HG02885 (cell line): ENCODE data around the gene SMOC2.

Experiments
- ATAC-seq: cut with Tn5 transposase; IDR thresholded peaks from one replicate; pipeline ENCODE4 v1.9.1; 2021; ENCODE audit warnings: mild to moderate bottlenecking; ENCODE audit not compliant: unreplicated experiment, poor library complexity

Gene SMOC2, protein sequence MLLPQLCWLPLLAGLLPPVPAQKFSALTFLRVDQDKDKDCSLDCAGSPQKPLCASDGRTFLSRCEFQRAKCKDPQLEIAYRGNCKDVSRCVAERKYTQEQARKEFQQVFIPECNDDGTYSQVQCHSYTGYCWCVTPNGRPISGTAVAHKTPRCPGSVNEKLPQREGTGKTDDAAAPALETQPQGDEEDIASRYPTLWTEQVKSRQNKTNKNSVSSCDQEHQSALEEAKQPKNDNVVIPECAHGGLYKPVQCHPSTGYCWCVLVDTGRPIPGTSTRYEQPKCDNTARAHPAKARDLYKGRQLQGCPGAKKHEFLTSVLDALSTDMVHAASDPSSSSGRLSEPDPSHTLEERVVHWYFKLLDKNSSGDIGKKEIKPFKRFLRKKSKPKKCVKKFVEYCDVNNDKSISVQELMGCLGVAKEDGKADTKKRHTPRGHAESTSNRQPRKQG

DNA sequence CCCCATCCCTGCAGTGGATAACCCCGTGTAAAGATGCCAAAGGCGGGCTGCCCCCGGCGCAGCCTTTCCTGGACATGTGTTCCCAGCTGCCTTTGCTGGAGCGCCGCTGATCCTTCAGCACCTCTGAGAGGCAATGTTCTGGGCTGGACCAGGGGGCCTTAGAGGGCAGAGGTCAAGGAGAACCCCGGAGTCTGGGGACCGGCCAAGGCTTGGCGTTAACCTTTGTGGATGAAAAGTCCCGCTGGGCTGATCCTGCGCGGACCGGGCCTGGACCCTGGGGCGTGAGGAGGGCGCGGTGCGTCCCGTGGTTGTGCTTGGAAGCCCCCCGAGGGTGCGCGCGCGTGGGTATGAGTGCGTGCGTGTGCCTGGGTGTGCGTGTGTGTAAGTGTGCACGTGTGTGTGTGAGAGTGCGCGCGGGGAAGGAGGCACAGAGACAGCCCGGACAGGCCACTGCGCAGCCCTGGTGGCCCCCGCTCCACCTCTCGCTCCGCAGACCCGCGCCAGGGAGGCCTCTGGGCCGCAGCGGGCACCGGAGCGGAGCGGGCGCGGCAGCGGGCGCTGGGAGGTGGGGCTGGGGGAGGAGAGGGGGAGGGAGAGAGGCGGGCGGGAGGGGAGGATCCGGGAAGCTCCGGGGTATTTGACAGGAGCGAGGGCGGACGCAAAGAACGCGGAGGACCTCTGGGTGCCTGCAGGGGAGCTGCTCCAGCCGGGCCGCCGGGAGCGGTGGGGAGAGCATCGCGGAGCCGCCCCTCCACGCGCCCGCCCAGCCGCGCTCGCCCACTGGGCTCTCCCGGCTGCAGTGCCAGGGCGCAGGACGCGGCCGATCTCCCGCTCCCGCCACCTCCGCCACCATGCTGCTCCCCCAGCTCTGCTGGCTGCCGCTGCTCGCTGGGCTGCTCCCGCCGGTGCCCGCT, at the start of gene SMOC2:
Gene SMOC2 (plus strand): TSS at position 665 of the 914 bp plus-strand sequence. CDS start 187 bp downstream, at position 852.
- no peak for ATAC-seq

DNA sequence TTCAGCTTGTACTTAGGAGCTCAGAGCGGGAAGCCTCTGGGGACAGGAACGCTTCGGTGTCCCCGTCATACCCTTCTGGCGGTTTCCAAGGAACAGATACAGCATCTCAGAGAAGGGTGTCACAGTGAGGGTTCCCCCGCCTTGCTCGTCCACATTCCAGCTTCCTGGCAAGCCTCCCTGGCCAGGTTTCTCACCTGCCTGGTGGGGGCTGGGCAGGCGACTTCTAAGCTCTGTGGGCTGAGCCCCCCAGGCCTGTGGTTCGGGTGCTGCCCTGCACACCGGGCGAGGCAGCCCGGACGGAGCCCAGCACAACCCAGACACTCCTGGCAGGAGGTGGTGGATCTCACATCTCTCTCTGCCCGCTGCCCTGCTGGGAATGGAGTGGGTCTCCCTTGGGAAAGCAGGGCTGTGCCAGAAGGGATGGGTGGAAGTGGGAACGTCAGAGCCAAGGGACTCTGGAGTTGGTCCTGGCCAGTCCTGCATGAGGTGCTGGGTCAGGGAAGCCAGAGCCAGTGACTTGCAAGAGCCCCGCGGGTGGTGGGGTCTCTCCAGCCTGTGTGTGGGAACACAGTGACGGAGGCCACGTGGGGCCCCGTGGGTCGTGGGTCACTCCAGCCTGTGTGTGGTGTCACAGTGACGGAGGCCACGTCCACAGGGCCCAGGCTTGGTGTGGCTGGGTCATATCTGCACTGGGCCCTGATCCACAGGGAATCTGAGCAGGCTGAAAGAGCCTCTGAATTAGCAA, 47.7 kb upstream of the SMOC2 start:
- no peak for ATAC-seq

DNA sequence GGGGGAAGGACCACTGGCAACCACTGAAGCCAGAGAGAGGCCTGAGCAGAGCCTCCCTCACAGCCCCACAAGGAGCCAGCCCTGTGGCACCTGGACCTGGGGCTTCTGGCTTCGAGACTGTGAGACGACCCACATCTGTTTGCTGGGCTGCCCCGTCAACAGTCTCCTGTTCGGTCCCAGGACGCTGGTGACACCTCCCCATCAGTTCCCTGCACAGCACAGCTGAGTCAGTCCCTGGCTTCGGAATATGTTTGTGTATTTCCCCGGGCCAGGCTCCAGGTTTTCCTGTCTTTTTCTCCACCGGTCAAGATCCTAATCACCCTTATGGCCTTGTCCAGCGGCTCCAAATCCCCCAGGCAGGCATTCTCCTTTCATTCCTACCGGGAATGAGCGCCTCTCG, 46.4 kb upstream of the SMOC2 start:
- ATAC-seq = no peak

DNA sequence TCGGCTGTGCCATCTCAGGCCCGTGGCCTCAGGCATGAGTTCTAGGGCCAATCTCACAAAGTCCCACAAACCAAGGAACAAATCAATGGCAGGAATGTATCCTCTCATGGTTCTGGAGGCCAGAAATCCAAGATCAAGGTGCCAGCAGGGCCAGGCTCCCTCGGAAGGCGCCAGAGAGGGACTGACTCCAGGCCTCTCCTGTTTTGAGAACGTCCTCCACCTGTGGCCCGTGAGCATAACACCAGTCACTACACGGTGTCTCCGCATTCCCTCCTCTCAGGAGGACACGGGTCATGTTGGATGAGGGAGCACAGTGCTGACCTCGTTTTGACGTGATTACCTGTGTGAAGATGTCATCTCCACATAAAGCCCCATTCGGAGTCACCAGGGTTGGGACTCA, 45.0 kb upstream of the SMOC2 start:
- no peak for ATAC-seq

DNA sequence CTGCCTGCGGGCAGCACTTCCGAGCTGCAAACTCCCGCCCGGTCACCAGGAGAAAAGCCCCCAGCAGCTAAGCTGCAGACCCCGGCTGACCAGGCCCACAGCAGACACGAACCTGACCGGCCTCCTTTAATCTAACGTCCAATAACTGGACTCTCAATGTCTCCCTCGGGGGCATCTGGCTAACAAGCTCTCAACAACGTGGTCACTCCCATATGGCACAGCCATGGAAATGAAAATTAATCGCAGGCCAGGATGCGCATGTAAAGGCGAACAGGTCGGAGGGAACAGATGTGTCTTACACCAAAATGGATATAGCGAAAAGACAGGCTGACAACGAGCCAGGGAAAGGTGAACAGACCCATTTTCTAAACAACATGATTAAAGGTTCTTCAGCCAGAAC, 44.4 kb upstream of the SMOC2 start:
- no peak for ATAC-seq

DNA sequence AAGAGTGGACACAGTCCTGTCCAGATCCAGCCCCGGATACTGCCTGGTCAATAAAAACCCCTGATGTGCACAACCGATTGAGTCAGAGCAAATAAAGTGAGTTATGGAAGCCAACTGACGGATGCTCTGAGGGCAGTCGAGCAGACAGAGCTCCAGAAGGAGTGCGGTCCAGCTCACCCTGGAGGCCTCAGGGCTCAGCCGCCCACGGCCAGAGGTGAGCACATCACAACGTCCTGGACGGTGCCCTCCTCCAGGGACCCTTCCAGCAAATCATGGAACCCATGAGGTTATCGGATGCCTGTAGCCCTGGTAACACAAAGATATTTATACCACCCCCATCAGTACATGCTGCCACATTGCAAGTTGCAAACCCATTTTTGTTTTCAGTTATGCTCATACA, 44.0 kb upstream of the SMOC2 start:
- no peak for ATAC-seq

DNA sequence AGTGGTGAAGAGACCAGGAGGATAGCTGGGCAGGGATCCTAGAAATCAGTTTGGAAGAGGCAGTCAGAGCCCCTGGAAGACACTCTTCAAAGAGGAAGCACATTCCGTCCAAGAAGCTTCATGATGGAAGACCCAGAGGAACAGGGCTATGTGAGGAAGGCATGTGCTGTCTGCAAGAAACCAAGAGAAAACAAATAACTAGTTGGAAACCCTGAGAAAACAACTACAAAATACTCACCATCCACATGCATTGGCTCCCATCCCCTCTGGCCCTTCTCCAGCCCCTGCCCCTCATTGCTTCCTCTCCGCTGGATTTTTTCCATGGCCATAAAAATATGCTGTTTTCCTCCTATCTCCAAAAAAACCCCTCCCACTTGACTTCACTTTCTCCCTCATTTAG, 40.9 kb upstream of the SMOC2 start:
- ATAC-seq = no peak

DNA sequence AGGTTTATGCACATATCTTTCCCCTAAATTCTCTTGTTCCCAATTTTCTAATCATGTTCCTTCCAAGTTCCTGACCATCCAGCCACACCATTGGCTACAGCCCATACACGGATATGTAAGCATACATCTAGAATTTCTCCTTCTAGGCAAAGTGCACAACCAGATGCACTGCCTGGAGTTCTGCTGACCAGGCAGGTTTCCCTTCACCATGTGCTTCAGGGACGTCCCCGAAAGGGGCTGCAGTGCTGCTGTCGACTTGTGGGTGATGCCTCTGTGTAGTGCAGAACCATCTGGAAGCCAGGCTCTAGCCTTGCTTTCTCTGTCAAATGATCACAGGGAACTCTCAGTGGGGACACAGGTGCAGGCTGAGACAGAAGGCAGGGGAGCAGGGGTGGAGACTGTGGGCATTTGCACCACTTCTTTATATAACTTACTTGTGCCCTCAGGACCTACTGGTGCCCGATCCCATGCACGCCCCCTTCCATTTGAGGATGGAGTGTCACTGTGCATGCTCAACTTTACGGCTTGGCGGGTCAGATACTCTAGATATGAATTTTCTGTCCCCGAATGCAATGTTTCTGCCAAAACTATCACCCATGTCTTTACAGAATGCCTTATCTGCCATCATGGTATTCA, 37.5 kb upstream of the SMOC2 start:
- ATAC-seq = no peak

DNA sequence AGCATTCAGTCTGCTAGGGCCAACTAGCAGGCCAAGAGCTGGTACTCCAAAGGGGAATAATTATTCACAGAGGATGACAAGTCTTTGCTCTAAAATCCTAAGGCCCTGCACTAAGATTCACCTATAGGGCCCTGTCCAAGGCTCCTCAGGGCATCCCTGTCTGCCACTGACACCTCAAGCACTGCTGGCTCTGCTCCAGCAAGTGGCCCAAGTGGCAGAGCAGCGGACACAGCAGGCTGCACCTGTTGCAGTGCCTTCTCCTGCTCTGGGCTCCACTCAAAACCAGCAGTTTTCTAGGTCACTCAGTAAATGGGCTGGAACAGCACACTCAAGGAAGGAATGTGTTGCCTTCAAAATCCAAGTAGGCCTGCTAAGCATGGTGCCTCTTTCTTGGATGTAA, 36.4 kb upstream of the SMOC2 start:
- no peak for ATAC-seq

DNA sequence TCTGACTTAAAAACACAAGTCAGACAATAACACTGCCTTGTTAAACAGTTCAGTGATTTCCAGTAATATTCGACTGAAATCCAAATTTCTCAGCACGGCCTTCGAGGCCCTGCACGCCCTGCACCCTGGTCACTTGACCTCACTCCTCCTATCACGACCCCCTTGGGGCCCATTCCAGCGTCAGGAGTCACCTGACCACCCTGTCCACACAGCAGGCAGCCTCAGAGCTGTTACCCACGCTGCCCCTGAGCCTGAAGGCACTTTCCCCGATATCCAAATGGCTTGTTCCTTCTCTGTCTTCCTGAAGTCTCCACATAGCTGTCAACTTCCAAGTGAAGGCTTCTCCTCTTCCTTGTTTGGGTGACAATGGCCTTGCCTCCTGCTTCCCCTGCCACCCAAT, 33.1 kb upstream of the SMOC2 start:
- ATAC-seq = no peak

DNA sequence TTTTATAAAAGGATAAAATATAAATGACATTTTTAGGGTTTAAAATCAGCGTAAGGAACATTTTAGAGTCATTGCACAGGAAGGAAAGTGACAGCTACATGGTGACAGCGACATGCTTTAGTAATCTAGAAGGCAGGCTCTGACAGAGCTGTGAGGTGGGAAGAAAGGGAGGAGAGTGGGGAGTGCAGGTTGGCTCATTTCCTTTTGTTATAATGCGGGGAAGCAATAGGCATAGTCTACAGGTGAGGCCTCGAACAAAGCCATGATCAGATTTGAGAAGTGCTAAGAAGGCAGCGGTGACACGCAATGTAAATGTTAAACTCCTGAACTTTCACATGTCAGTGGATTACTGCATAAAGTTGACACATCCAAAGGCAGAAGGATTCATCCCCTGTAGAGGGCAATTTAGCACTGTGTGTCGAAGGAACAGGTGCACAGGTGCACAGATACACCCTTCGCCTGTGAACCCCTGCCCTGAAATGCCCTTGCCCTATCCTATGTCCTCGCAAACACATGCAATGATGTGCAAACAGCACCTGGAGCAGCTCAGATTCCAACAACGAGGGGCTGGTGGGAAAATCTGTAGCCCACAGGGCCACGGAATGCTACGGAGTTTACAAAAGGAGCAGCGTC, 32.4 kb upstream of the SMOC2 start:
- no peak for ATAC-seq

DNA sequence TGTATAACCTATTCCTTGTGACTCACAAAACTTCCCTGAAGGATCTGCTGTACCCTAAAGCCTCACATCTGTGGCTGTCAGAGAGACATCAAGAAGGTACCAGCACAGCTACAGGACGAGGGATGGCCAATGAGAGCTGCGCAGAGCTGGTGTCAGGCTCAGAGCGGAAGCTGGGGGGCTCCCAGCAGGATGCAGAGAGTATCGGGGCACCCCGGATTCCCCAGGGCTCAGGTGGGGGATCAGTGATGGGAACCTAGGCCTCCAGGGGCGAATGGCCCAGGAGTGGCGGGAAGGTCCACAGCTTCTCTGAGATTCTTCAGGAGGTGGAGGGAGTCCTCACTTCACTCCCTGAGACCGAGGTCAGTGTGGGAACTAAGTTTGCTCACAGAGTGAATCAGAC, 30.9 kb upstream of the SMOC2 start:
- no peak for ATAC-seq

DNA sequence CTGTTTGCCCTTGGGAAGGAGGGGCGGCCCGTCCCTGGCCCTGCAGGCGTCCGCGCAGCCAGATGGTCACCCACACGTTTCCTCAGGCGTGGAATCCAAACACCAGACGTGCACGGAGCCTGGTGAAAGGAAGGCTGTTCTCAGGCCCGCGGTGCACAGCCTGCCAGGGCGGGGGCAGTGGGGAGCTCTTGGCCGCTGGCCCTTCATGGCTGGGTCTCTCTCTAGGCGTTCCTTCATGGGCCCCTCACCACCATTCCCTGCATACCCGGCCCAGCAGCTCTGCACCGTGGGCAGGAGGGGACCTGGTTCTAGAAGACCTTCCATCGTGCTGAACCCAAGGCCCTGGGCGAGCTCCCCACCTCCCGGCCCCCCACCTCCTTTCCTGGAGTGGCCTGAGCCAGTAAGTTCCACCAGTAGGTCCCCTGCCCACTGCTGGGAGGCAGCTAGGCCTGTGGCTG, 30.4 kb upstream of the SMOC2 start:
- ATAC-seq = no peak

DNA sequence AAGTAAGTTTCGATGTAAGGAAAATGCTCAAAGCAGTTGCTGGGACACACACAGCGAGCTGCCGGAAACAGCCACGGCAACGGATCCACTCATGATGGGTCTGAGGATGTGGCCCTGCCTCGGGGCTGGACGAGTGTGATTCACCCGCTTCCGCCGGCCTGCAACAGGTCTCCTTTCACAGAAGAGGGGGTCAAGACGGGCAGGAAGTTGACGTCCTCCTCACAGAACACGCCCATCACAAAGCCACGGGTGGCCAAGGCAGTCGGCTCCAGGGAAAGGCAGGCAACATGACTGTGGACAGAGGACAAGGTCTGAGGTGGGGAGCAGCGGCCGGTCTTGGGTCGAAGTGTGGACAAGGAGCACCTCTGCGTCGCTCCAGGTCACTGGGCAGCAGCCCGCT, 29.9 kb upstream of the SMOC2 start:
- ATAC-seq = no peak

DNA sequence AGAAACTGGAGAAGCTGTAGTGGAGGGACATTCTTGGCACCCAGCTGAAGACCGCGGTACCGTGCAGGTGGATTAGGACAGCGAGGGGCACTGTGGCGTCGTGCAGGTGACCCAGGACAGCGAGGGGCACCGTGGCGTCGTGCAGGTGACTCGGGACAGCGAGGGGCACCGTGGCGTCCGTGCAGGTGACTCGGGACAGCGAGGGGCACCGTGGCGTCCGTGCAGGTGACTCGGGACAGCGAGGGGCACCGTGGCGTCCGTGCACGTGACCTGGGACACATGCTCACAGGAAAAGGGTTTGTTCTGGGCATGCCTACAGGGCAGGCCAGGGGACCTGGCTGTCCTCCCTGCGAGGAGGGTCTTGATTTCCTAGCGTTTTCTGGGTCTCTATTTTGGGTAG, 29.2 kb upstream of the SMOC2 start:
- no peak for ATAC-seq

DNA sequence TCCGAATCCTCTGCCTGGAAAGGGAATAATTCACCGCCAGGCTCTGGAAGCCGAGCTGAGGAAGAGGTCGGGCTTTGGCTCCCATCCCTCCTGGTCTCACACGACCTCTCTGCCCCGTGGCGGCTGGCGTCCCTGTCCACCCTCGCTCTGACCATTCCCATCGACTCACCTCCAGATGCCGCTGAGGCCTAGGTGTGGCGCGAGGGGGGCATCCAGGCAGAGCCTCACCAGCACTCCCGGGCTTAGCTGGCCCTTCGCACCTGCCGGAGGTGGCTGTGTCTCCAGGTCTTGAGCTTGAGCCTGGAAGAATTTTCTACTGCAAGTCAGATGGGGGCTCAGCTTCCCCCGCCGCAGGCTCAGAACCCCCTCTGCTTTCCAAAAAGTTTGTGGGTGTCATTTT, 28.5 kb upstream of the SMOC2 start:
- ATAC-seq = no peak

DNA sequence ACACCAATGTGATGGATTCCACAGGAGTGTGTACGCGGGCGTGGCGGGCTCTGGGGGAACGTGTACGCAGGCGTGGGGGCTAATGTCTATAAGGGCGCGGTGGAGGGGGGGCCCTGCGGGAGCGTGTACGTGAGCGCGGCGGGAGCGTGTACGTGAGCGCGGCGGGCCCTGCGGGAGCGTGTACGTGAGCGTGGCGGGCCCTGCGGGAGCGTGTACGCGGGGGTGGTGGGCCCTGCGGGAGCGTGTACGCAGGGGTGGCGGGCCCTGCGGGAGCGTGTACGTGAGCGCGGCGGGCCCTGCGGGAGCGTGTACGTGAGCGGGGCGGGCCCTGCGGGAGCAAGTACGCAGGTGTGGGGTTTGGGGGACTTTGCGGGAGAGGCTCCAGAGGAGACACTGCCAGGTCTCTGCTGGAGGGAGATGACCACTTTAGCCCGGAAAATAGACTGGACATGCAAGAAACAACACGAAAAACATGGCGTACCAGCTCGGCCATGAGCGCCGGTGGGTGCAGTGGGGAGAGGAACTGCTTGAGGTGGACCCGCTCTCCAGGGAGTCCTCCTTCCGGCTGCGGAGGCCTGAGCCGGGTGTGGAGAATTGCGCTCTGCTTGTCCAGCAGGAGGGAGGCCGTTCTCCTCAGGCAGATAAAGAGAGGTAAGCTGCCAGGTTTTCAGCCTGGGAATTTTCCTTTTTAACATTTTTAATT, 27.8 kb upstream of the SMOC2 start:
- ATAC-seq = no peak

DNA sequence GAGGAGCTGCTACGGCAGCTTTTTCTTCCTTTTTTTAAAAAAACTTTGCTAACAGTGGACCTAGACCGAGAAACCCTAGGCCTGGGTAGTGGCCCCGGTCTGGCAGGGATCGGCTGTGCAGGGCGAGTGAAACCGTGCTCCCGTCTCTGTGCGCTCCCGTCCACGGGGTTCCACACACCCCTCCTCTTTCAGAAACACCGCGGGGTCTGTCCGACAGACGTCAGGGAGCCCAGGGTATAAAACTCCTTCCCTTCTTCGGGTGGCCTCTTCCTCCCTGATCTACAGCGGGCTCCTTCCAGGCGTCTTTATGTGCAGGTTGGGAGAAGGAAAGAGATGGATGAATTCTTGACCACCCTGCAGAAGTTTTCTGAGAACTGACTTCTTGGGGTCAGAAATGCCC, 27.1 kb upstream of the SMOC2 start:
- ATAC-seq = no peak
